ENCODE data around the gene MED25.

The MED25 gene

DNA sequence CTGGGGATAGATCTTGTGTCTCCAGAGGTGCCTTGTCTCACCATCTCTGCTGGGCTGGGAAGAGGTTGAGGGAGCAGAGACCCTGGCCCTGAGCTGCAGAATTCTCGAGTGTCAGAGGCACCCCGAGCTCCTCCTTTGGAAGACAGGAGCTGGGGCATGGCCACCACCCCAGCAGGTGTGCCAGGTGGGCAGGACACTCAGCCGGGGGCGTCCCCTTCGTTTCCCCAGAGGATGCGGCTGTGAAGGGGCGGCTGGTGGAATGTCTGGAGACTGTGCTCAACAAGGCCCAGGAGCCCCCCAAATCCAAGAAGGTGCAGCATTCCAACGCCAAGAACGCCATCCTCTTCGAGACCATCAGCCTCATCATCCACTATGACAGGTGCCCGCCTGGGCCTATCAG lies 19.5 kb upstream of the MED25 start:
- DNase-seq (ENCODE audit: low read depth in 1 of 2, low spot score in 1 of 2) = no peak

DNA sequence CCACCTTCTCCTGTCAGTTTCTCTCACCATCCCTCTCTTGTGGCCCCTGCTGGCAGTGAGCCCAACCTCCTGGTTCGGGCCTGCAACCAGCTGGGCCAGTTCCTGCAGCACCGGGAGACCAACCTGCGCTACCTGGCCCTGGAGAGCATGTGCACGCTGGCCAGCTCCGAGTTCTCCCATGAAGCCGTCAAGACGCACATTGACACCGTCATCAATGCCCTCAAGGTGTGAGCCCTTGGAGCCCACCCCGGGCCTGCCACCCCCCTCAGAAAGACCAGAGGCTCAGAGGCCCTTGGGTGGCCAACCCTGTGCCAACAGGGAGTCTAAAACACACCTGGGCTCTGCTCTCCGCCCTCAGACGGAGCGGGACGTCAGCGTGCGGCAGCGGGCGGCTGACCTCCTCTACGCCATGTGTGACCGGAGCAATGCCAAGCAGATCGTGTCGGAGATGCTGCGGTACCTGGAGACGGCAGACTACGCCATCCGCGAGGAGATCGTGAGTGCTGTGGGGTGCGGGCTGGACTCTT lies 18.8 kb upstream of the MED25 start:
- no peak for DNase-seq (ENCODE audit: low read depth in 1 of 2, low spot score in 1 of 2)

DNA sequence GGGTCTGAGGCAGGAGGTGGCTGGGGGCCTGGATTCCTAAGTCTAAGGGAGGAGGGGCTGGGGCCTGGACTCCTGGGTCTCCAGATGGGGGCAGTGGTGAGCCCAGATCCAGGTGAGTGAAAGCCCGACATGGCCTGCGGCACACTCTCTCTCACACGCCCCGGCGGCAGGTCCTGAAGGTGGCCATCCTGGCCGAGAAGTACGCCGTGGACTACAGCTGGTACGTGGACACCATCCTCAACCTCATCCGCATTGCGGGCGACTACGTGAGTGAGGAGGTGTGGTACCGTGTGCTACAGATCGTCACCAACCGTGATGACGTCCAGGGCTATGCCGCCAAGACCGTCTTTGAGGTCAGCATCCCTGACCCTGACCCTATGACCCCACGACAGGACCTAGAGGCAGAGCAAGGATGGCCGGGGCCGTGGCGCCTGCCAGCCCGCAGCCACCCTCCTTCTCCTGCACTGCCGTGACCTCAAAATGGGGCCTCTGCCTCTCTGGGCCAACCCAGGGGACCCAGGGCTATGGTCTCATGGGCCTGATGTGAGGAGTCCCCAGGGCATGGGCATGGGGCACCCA lies 18.2 kb upstream of the MED25 start:
- no peak for DNase-seq (ENCODE audit: low read depth in 1 of 2, low spot score in 1 of 2)

DNA sequence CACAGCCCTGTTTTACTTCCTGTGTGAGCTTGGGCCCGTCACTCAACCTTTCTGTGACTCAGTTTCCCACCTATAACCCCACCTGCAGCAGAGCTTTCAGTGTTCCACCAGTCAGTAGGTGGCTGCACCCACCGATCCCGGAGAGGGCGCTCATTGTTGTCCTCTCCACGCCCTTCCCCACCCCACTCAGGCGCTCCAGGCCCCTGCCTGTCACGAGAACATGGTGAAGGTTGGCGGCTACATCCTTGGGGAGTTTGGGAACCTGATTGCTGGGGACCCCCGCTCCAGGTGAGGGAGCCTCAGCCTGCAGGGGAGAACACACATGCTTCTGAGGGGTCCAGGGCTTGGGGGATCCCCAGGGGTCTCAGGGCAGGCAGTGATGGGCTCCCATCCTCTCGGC lies 17.3 kb upstream of the MED25 start:
- no peak for DNase-seq (ENCODE audit: low read depth in 1 of 2, low spot score in 1 of 2)

DNA sequence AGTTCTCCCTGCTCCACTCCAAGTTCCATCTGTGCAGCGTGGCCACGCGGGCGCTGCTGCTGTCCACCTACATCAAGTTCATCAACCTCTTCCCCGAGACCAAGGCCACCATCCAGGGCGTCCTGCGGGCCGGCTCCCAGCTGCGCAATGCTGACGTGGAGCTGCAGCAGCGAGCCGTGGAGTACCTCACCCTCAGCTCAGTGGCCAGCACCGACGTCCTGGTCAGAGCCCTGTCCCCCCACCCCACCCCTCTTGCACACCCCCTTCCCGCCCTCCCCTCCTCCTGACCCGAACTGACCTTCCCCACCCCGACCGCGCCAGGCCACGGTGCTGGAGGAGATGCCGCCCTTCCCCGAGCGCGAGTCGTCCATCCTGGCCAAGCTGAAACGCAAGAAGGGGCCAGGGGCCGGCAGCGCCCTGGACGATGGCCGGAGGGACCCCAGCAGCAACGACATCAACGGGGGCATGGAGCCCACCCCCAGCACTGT lies 16.6 kb upstream of the MED25 start:
- no peak for DNase-seq (ENCODE audit: low read depth in 1 of 2, low spot score in 1 of 2)

DNA sequence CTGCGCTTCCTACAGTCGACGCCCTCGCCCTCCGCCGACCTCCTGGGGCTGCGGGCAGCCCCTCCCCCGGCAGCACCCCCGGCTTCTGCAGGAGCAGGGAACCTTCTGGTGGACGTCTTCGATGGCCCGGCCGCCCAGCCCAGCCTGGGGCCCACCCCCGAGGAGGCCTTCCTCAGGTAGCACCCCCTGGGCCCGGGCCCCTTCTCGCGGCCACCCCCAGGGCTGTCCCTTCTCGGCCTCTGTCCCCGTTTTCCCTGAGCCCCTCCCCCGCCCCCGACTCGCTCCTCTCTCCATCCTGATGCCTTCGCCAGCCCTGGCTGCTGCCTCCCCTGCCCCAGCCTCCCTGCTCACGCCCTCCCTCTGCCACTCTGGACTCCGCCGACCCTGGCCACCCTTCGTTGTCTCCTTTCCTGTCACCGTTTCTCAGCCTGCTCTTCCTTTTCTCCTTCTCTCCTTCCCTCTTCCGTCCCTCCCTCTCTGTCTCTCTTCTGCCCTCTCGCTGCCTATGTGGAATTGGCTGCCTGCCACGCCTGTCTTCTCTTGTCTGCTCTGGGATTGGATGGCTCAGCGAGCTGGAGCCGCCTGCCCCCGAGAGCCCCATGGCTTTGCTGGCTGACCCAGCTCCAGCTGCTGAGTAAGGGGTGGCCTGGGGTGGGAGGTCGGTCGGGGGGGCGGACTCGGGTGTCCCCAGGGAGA lies 16.0 kb upstream of the MED25 start:
- no peak for DNase-seq (ENCODE audit: low read depth in 1 of 2, low spot score in 1 of 2)

DNA sequence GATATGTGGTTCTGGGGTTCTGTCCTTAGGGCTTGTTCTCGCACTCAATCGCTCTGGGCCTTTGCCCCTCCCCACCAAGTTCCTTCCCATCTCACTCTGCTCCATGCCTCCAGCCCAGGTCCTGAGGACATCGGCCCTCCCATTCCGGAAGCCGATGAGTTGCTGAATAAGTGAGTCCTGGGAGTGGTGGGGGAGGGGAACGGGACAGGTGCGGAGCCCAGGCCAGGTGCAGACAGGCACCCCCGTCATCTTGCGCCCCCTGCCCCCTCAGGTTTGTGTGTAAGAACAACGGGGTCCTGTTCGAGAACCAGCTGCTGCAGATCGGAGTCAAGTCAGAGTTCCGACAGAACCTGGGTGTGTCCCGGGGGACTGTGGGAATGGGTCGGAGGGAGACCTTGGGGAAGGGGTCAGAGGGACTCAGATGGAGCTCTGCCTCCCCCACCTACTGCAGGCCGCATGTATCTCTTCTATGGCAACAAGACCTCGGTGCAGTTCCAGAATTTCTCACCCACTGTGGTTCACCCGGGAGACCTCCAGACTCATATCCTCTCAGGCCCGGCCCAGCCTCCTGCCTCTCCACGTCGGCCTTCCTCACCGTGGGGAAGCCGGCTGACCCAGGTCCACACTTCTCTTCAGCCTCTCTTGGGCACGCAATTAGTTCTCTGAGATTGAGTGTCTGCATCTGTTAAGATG lies 15.1 kb upstream of the MED25 start:
- no peak for DNase-seq (ENCODE audit: low read depth in 1 of 2, low spot score in 1 of 2)

DNA sequence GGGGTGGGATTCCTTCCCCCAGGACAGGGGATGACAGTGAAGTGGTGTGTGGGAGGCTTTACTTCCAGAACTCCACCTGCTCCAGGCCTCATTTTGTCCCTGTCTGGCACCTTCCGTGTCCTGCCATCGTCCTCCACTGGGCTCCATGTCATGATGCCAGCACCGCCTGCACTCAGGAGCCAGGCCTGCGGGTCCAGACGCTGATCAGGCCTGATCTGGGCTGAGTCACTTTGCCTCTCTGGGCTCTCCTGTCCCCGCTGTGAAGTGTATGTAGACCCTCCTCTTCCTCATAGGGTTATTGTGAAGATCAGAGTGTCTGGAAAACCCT lies 14.6 kb upstream of the MED25 start:
- no peak for DNase-seq (ENCODE audit: low read depth in 1 of 2, low spot score in 1 of 2)

DNA sequence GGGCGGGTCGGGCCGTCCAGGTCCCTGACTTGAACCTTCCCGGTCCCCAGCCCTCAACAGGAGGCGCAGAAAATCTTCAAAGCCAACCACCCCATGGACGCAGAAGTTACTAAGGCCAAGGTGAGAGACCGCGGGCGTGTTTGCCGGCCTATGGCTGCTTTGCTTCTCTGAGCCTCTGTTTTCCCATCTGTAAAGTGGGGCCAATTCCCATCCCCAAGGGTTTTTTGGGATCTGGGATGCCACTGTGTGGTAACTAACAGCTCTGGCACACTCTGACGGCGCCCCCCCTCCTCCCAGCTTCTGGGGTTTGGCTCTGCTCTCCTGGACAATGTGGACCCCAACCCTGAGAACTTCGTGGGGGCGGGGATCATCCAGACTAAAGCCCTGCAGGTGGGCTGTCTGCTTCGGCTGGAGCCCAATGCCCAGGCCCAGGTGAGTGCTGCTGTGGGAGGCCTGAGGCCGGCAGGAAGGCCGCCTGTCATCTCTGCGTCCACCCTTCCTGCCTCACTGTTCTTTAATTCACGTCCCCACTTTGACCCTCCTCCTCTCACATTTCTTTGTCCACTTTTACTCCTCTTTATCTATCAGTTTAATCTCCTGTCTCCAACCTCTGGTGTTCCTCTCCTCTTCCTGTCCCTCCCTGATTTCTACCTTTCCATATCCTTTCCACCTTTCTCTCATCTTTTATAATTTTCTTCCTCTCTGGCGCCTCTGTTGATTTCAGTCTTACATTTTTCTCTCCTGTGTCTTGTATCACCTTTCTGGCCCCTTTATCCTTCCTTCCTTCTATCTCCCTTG lies 12.1 kb upstream of the MED25 start:
- no peak for DNase-seq (ENCODE audit: low read depth in 1 of 2, low spot score in 1 of 2)

DNA sequence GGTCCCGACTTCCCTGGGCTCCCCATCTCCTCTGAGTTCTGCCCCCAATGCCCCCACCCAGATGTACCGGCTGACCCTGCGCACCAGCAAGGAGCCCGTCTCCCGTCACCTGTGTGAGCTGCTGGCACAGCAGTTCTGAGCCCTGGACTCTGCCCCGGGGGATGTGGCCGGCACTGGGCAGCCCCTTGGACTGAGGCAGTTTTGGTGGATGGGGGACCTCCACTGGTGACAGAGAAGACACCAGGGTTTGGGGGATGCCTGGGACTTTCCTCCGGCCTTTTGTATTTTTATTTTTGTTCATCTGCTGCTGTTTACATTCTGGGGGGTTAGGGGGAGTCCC lies 11.5 kb upstream of the MED25 start:
- DNase-seq (ENCODE audit: low read depth in 1 of 2, low spot score in 1 of 2) = no peak

DNA sequence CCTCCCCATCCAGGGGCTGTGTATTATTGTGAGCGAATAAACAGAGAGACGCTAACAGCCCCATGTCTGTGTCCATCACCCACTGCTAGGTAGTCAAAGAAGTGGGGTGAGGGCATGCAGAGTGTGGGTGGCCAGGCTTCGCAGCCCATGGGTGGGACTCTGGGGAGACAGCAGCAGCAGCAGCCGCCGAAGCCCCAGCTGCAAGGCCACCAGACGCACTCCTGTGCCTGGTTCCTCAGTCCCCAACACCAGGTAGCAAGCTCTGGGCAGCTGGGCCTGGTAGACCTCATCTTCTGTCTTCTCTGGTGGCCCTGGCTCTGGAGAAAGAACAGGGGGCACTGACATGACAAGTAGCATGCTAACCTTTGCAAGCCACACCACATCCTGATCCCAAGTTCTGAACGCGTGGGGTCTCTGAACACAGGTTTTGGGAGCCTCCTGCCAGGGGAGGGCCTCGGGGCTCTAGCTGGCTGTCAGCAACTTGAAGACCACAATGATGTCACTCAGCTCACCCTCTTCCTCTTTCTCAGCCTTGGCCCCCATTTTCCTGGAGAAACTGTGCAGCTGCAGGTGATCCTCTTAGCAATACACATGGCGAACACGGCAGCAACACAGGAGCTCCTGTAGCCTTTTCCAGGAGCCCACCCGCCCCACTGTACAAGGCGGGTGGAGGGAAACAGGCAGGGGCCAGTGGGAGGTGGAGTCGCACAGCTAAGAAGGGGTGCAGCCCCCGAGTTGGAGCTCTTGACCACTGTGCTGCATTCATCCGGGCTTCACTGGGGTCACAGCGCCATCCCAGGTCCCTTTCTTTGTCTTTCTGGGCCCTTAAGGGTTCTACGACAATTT lies 10.8 kb upstream of the MED25 start:
- no peak for DNase-seq (ENCODE audit: low read depth in 1 of 2, low spot score in 1 of 2)

DNA sequence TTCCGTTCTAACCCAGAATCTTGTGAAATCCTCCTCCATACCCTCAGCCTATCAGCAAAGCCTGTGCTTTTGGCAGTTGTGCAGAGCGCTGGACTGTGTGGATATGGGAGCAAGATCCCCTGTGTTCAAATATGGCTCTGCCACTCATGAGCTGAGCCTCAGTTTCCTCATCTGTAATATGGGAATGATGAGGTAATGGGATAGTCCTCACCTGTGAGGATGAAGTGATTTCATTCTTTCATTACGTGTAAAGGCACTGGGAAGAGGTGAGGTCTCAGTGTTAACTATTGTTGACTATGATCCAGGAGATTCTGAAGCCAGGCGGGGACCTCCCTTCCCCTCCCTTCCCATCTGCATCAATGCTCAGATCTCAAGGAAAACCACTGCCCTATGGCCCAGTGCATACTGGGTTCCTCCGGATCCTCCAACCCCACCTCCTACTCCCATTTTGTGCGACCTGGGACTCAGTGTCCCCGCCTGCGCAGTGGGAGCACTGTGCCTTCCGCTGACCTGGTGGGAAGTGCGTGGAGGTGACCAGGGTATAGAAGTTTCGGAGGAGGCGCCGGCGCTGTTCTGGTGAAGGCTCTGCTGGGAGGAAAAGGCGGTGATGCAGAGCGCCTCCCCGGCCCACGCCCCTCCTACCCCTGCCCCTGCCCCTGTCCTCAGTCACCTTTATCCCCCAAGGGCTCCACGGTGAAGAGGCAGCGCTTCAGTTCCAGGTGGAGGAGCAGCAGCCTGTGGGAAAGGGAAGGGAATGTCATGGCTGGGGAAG lies 10.0 kb upstream of the MED25 start:
- no peak for DNase-seq (ENCODE audit: low read depth in 1 of 2, low spot score in 1 of 2)

DNA sequence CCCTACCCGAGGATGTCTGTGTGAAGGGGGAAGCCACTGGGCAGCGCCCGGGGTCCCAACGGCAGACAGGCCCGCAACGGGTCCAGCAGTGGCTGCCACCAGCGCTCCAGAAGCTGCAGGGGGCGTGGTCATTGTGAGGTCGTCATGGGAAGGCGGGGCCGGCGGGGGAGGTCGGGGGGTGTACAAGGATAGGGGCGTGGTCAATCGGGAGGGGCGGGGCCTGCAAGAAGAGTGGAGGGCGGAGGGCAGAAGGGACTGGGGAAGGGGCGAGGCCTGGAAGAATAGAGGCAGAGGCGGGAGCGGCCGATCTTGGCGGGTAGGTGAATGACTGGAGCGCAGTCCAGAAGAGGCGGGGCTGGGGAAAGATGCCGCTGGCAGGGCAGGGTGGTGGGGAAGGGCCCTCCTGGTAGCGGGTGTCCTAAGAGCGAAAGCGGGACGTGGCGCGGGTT lies 9.4 kb upstream of the MED25 start:
- DNase-seq (ENCODE audit: low read depth in 1 of 2, low spot score in 1 of 2) = peak; percentile 70 to 73

DNA sequence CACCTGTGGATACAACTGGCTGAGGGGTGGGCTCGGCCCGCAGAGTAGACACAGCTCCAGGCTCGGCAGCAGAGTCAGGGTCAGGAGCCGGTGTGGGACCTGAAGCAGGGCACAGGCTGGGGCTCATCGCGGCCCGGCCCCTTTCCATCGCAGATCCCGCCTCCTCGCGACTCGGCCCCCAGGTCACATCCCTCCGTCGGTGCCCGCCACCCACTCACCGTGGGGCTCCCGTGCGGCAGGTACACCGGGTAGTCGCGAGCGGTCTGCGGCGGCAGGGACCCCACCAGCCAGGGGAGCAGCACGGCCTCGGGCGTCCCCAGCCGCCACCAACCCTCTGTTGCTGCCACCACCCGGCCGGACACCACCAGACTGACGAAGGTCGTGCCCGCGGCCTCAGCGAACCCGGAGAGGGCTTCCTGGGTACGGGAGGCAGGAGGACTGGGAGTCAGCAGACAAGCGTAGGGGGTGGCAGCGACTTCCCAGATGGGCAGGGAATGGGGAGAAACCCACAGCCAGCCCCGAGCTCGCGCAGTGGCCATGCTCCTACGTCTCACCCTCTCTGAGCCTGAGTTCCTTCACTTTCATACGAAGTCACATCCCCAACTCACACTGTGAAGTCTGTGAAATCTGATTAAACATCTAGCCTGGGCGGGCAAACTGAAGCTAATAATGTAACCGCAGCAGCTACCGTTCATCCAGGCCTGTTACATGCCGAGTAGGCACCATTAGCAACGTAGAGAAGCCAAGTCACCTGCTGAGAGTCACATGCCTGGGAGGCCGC lies 8.7 kb upstream of the MED25 start:
- DNase-seq (ENCODE audit: low read depth in 1 of 2, low spot score in 1 of 2) = peak; percentile 13 to 22

DNA sequence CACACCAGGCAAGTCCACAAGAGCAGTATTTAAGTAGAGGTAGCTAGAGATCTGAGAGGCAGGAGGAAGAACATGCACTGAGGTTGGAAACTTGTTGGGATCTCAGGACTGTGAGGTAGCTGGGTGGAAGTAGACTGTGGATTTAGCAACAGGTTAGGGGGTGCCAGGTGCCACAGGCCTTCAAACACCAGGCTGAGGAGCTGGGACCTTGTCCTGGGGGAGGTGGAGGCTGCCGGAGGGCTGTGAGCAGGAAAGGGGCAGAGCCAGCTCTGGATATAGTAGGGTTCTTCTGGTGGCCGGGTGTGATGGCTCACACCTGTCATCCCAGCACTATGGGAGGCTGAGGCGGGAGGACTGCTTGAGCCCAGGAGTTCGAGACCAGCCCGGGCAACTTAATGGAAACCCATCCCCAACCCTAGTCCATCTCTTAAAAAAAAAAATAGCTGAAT lies 8.1 kb upstream of the MED25 start:
- no peak for DNase-seq (ENCODE audit: low read depth in 1 of 2, low spot score in 1 of 2)

DNA sequence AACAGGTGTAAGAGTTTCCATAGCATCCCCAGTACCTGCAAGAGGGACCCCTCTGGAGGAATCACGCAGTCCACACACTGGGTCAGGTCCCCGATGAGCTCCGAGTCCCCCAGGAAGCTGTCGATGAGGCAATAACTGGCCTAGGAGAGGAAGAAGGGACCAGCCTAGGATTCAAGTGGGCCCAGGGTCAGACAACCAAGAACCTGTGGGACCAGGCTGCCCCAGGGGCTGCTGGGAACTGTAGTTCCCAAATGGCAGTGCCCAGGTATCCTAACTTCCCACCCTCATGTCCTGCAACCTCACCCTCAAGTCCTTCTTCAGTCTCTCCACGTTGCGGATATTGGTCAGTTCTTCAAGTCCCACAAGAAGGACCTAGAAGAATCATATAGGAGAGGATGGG lies 6.8 kb upstream of the MED25 start:
- no peak for DNase-seq (ENCODE audit: low read depth in 1 of 2, low spot score in 1 of 2)

DNA sequence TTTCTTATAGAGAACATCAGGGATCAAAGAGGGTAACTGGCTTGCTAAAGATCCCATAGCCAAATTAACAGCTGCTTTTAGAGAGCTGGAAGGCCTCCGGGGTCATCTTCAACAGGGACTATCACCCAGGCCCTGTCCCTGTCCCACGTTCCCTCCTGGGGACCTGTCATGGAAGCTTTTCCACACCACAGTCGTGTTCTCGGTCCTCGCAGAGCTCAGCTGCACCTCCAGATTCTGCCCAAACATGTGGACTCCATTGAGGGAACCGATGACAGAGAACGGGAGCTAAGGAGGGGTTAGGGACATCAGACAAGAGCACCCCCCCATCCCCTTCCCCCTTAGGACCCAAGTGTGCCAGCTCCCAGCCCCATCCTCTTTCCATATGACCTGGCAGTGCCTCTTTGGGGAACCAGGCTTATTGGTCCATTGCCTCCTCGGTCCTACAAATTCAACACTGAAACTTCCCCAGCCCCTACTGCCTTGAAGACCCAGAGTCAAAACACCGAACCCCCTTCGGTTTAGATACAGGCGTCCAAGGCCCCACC lies 5.6 kb upstream of the MED25 start:
- no peak for DNase-seq (ENCODE audit: low read depth in 1 of 2, low spot score in 1 of 2)

DNA sequence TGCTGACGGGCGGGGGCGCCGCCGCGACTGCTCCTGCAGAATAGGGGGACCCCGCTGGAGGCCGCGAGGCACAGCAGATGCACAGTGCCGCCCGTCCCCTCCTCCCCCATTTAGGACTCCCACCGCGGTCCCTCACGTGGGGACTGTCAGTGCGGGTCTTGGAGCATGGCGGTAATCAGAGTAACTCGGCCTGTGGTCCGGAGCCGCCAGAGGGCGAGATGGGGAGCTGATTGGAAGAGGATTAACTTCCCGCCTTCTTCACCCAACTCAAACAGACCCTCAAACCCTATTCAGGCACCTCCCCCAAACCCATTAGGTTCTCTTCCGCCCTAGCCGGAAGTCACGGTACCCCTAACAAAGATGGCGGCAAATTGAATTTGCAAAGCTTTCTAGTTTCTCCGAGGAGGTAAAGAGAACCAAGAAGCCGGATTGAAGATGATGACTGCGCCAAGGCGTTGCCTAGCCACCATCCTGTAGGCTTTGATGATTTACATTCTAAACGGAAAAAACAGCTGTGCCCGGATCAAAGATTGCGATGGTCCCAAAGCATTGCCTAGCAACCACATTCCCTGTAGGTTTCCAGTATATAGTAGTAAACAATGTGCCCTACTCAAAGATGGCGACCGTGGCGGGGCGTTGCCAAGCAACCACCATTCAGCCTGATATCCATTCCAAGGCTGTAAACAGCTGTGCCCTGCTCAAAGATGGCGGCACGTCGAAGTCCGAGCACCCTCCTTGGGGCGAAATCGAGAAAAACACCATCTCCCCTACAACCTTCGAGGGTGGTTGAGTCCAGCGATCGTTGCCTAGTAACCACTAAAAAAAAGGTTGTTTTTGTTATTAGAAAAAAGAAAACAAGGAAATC lies 4.9 kb upstream of the MED25 start, which contains the start of gene FUZ:
FUZ (minus strand) TSS at position 296 of the 865 bp plus-strand sequence; CDS start at position 110, 186 bp downstream.
- peak; percentile 81 to 84 for DNase-seq (ENCODE audit: low read depth in 1 of 2, low spot score in 1 of 2)

Measured in activated T-helper 1 cell treated with anti-CD3 and anti-CD28 coated beads, Interleukin-2, amount 50 U/mL, for 16 hours (primary cell).